ENCODE measurements around the gene LRRTM4. TPM values are rescaled to one million over a fixed set of nuclear protein-coding genes. Genes with fewer than 3 reads are reported as not detected.

The LRRTM4 gene
- total and polyA plus RNA-seq, 2 donors (not counting 1 experiment from before 2014, with no cell fraction given), result not detected

DNA sequence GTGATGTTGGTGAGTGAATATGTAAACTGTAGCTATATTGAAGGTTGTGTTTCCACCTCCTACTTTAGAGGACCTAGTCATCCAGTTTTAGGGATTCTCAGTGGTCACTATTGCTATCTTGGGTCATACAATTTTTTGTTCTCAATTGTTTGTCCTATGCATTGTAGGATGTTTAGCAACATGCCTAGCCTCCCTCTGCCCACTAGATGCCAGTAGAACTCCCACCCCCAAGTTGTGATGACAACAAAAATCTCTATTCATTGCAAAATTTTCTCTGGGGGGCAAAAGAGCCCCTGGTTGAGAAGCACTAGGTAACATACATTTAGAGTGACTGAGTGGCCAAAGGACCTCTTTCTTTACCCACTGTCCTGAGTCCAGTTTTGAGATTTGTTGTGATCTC is 87.3 kb downstream of the LRRTM4 start:
- H3K9ac ChIP-seq (ENCODE audit: low read length), result no peak overlapping the region
- no peak overlapping the region for H3K4me2 ChIP-seq (replicated peaks; ENCODE audit: low read depth, low read length, poor library complexity, severe bottlenecking)
- H3K27ac Mint-ChIP-seq, result no peak overlapping the region
- no peaks in the 10 kb centered on the region for H3K9me3 Mint-ChIP-seq (ENCODE audit: insufficient read depth)
- no peaks in the 10 kb centered on the region for H3K79me2 ChIP-seq (ENCODE audit: control insufficient read depth, insufficient read depth, low read length)
- TF ChIP-seq EZH2 (IDR thresholded peaks at IDR 0.05; ENCODE audit: borderline replicate concordance, insufficient read depth, low read depth, low read length, poor library complexity, severe bottlenecking) (no peak), CTCF (IDR thresholded peaks at IDR 0.05) (no peak)
- POLR2A ChIA-PET, result no interaction called here
- ATAC-seq (ENCODE audit: low read depth) (no peak), DNase-seq (no peak)
- H3K27me3 Mint-ChIP-seq, result no peaks in the 10 kb centered on the region
- H3K4me3 ChIP-seq (ENCODE audit: control extremely low read depth in 1 of 5, extremely low read depth in 1 of 5, insufficient read depth in 1 of 5, low read depth in 2 of 5, low read length in 4 of 5), result no peak overlapping the region
- H4K20me1 ChIP-seq (ENCODE audit: control insufficient read depth, insufficient read depth, low read length, poor library complexity, severe bottlenecking), result no peaks in the 10 kb centered on the region
- H3K27ac ChIP-seq (ENCODE audit: low read length in 2 of 2), result no peak overlapping the region
- no peak overlapping the region for H3K4me3 Mint-ChIP-seq
- no peak overlapping the region for H2AFZ ChIP-seq (ENCODE audit: insufficient read depth, low read depth, low read length, poor library complexity, severe bottlenecking)
- no peaks in the 10 kb centered on the region for H3K27me3 ChIP-seq (replicated peaks in 1 of 4; ENCODE audit: control extremely low read depth in 1 of 4, control insufficient read depth in 3 of 4, insufficient read depth in 4 of 4, low read length in 3 of 4)
- CTCF ChIA-PET, result no interaction called here
- no peaks in the 10 kb centered on the region for H3K4me1 Mint-ChIP-seq
- intact Hi-C loops (cut with micrococcal nuclease), result no loop called here
- no peaks in the 10 kb centered on the region for H3K36me3 ChIP-seq (replicated peaks in 1 of 2; ENCODE audit: control extremely low read depth in 1 of 2, control insufficient read depth in 1 of 2, extremely low read depth in 1 of 2, insufficient read depth in 2 of 2, low read length in 1 of 2)
- H3K9me3 ChIP-seq (ENCODE audit: control extremely low read depth in 1 of 3, control insufficient read depth in 2 of 3, insufficient read depth in 1 of 3, low read length in 2 of 3), result peaks cover 0 to 4% (median 0%) of the 10 kb centered on the region in 3 donors
- H3K4me1 ChIP-seq (ENCODE audit: control insufficient read depth in 2 of 2, insufficient read depth in 2 of 2, low read length in 2 of 2), result no peaks in the 10 kb centered on the region

GRCh38 chr2:77428946-77429345 is 93.2 kb downstream of the LRRTM4 start:
- no peaks in the 10 kb centered on the region for H3K4me1 ChIP-seq (ENCODE audit: control insufficient read depth in 2 of 2, insufficient read depth in 2 of 2, low read length in 2 of 2)
- Mint-ChIP-seq H3K4me3 (no peak overlapping the region), H3K4me1 (no peaks in the 10 kb centered on the region), H3K9me3 (ENCODE audit: insufficient read depth) (peaks cover 7% of the 10 kb centered on the region), H3K27ac (no peak overlapping the region), H3K27me3 (no peaks in the 10 kb centered on the region)
- H3K4me2 ChIP-seq (replicated peaks; ENCODE audit: low read depth, low read length, poor library complexity, severe bottlenecking), result no peak overlapping the region
- no peak for TF ChIP-seq EZH2 (IDR thresholded peaks at IDR 0.05; ENCODE audit: borderline replicate concordance, insufficient read depth, low read depth, low read length, poor library complexity, severe bottlenecking)
- no peak for TF ChIP-seq CTCF (IDR thresholded peaks at IDR 0.05)
- H3K36me3 ChIP-seq (replicated peaks in 1 of 2; ENCODE audit: control extremely low read depth in 1 of 2, control insufficient read depth in 1 of 2, extremely low read depth in 1 of 2, insufficient read depth in 2 of 2, low read length in 1 of 2), result no peaks in the 10 kb centered on the region
- no peak overlapping the region for H3K9ac ChIP-seq (ENCODE audit: low read length)
- ChIA-PET CTCF (no interaction called here), POLR2A (no interaction called here)
- WGBS (ENCODE audit: insufficient coverage), result no CpG with 5 or more reads among the region's 4 CpGs
- no peak overlapping the region for H3K27ac ChIP-seq (ENCODE audit: low read length in 2 of 2)
- H3K79me2 ChIP-seq (ENCODE audit: control insufficient read depth, insufficient read depth, low read length), result no peaks in the 10 kb centered on the region
- no peak for DNase-seq
- no peaks in the 10 kb centered on the region for H3K27me3 ChIP-seq (replicated peaks in 1 of 4; ENCODE audit: control extremely low read depth in 1 of 4, control insufficient read depth in 3 of 4, insufficient read depth in 4 of 4, low read length in 3 of 4)
- H3K9me3 ChIP-seq (ENCODE audit: control extremely low read depth in 1 of 3, control insufficient read depth in 2 of 3, insufficient read depth in 1 of 3, low read length in 2 of 3), result no peaks in the 10 kb centered on the region
- H4K20me1 ChIP-seq (ENCODE audit: control insufficient read depth, insufficient read depth, low read length, poor library complexity, severe bottlenecking), result no peaks in the 10 kb centered on the region
- intact Hi-C loops (cut with micrococcal nuclease), result no loop called here
- H3K4me3 ChIP-seq (ENCODE audit: control extremely low read depth in 1 of 5, extremely low read depth in 1 of 5, insufficient read depth in 1 of 5, low read depth in 2 of 5, low read length in 4 of 5), result no peak overlapping the region
- H2AFZ ChIP-seq (ENCODE audit: insufficient read depth, low read depth, low read length, poor library complexity, severe bottlenecking), result no peak overlapping the region
- ATAC-seq (ENCODE audit: low read depth), result no peak
